Endodermal cell (in vitro differentiated cells): ENCODE results near the gene LRRC3. TPM values are rescaled to one million over a fixed set of nuclear protein-coding genes. Genes with fewer than 3 reads are reported as not detected.

Experiments used
- DNase-seq: peaks from one replicate; pipeline ENCODE4 v3.0.0-alpha.2; 2017
- H3K27ac ChIP-seq: 2 replicates; pipeline ENCODE4 v1.5.1; 2013; ENCODE audit warnings: mild to moderate bottlenecking, low read depth, low read length, moderate library complexity
- H3K27me3 ChIP-seq: 2 replicates; pipeline ENCODE4 v1.6.1; 2013; ENCODE audit warnings: mild to moderate bottlenecking, low read length, moderate library complexity; ENCODE audit not compliant: insufficient read depth, control insufficient read depth, poor library complexity, severe bottlenecking
- H3K36me3 ChIP-seq: 2 replicates; pipeline ENCODE4 v1.7.0; 2013; ENCODE audit warnings: mild to moderate bottlenecking, low read length, moderate library complexity; ENCODE audit not compliant: control insufficient read depth, insufficient read depth
- H3K4me1 ChIP-seq: one replicate; pipeline ENCODE4 v1.7.0; 2013; ENCODE audit warnings: low read length; ENCODE audit not compliant: control insufficient read depth, insufficient read depth
- H3K4me3 ChIP-seq: 2 replicates; pipeline ENCODE4 v1.5.1; 2013; ENCODE audit warnings: mild to moderate bottlenecking, low read length, moderate library complexity
- H3K9ac ChIP-seq: 2 replicates; pipeline ENCODE4 v1.6.1; 2013; ENCODE audit warnings: mild to moderate bottlenecking, low read length, moderate library complexity; ENCODE audit not compliant: poor library complexity, severe bottlenecking; ENCODE audit errors: extremely low read depth
- H3K9me3 ChIP-seq: 2 replicates; pipeline ENCODE4 v1.6.1; 2013; ENCODE audit warnings: mild to moderate bottlenecking, low read length, moderate library complexity; ENCODE audit not compliant: control insufficient read depth
- H3K27ac Mint-ChIP-seq: 2 replicates; pipeline ENCODE4 v1.8.0; 2020; ENCODE audit warnings: mixed read lengths
- H3K27me3 Mint-ChIP-seq: 2 replicates; pipeline ENCODE4 v1.8.0; 2021; ENCODE audit warnings: mild to moderate bottlenecking, mixed read lengths; ENCODE audit not compliant: insufficient read depth
- H3K36me3 Mint-ChIP-seq: 2 replicates; pipeline ENCODE4 v1.8.0; 2020; ENCODE audit warnings: low read depth, mixed read lengths
- H3K4me1 Mint-ChIP-seq: 2 replicates; pipeline ENCODE4 v1.8.0; 2020; ENCODE audit warnings: mixed read lengths
- H3K4me3 Mint-ChIP-seq: 2 replicates; pipeline ENCODE4 v1.8.0; 2020; ENCODE audit warnings: mild to moderate bottlenecking, moderate library complexity, mixed read lengths
- H3K9me3 Mint-ChIP-seq: 2 replicates; pipeline ENCODE4 v1.8.0; 2020; ENCODE audit warnings: mild to moderate bottlenecking, mixed read lengths
- CTCF ChIP-seq: fragments of 200-600 bp; sonication (generic); conservative IDR thresholded peaks from 2 replicates; pipeline ENCODE4 v1.5.0; 2021; ENCODE audit warnings: antibody characterized with exemption, mild to moderate bottlenecking
- WGBS, 2 experiments: methylation state at CpG; one replicate each; pipeline versions ENCODE4 v1.1.5 to v1.1.7; 2013; ENCODE audit warnings: missing lambda C conversion rate in 2 of 2, mixed read lengths in 1 of 2; ENCODE audit not compliant: insufficient coverage in 1 of 2, insufficient read length in 1 of 2; 5-methylcytosine and 5-hydroxymethylcytosine counted together
- total RNA-seq, 2 donors: library from RNA; stranded (reverse); fragmentation: NEBNext Ultra II Directional in 1 of 2; extraction: Animal tissue kit (Norgen Biotek cat#: 25700) in 1 of 2; gene quantifications; 2 replicates in 1 of 2; 3 replicates in 1 of 2; pipeline ENCODE4 v1.2.1, GENCODE V29; 2021

The LRRC3 gene
- total RNA-seq, 2 donors from 2014 or later = 14.1 to 16.5 TPM

GRCh38 chr21:44437696-44438431 lies 17.4 kb upstream of the LRRC3 start:
- H3K9ac ChIP-seq = no peak overlapping the region
- peak; percentile 35 for DNase-seq
- Mint-ChIP-seq H3K36me3 (no peaks in the 10 kb centered on the region), H3K4me3 (no peak overlapping the region), H3K27me3 (no peaks in the 10 kb centered on the region), H3K9me3 (no peaks in the 10 kb centered on the region), H3K27ac (no peak overlapping the region), H3K4me1 (no peaks in the 10 kb centered on the region)
- no peak overlapping the region for H3K27ac ChIP-seq
- H3K36me3 ChIP-seq = no peaks in the 10 kb centered on the region
- TF ChIP-seq CTCF = no peak
- H3K9me3 ChIP-seq = no peaks in the 10 kb centered on the region
- H3K27me3 ChIP-seq = no peaks in the 10 kb centered on the region
- no peak overlapping the region for H3K4me3 ChIP-seq
- H3K4me1 ChIP-seq = no peaks in the 10 kb centered on the region
- WGBS, 2 experiments = 95 to 96% methylated on average over 10 to 19 of the region's 19 CpGs

GRCh38 chr21:44438531-44439210 lies 16.6 kb upstream of the LRRC3 start:
- no peaks in the 10 kb centered on the region for H3K36me3 ChIP-seq
- no peak for TF ChIP-seq CTCF
- no peaks in the 10 kb centered on the region for H3K4me1 ChIP-seq
- Mint-ChIP-seq H3K27ac (no peak overlapping the region), H3K4me1 (no peaks in the 10 kb centered on the region), H3K27me3 (no peaks in the 10 kb centered on the region), H3K9me3 (no peaks in the 10 kb centered on the region), H3K4me3 (no peak overlapping the region), H3K36me3 (no peaks in the 10 kb centered on the region)
- H3K27me3 ChIP-seq = no peaks in the 10 kb centered on the region
- no peaks in the 10 kb centered on the region for H3K9me3 ChIP-seq
- no peak overlapping the region for H3K27ac ChIP-seq
- 93 to 96% methylated on average over 12 to 34 of the region's 34 CpGs for WGBS, 2 experiments
- DNase-seq = no peak
- H3K4me3 ChIP-seq = no peak overlapping the region
- H3K9ac ChIP-seq = no peak overlapping the region

GRCh38 chr21:44439211-44439600 lies 16.1 kb upstream of the LRRC3 start:
- Histone ChIP-seq H3K9ac (no peak overlapping the region), H3K4me1 (no peaks in the 10 kb centered on the region), H3K36me3 (no peaks in the 10 kb centered on the region), H3K27me3 (no peaks in the 10 kb centered on the region), H3K4me3 (no peak overlapping the region), H3K9me3 (no peaks in the 10 kb centered on the region), H3K27ac (no peak overlapping the region)
- no peaks in the 10 kb centered on the region for H3K36me3 Mint-ChIP-seq
- no peak for TF ChIP-seq CTCF
- no peaks in the 10 kb centered on the region for H3K4me1 Mint-ChIP-seq
- H3K9me3 Mint-ChIP-seq = no peaks in the 10 kb centered on the region
- H3K4me3 Mint-ChIP-seq = no peak overlapping the region
- no peak for DNase-seq
- 89 to 92% methylated on average over 5 to 11 of the region's 11 CpGs for WGBS, 2 experiments
- H3K27ac Mint-ChIP-seq = no peak overlapping the region
- H3K27me3 Mint-ChIP-seq = no peaks in the 10 kb centered on the region
